ENCODE data around the gene TBRG4.

The TBRG4 gene

GRCh38 chr7:45092100-45092930 lies 19.2 kb downstream of the TBRG4 start:
- DNase-seq (ENCODE audit: low read depth in 1 of 2, low spot score in 1 of 2) = no peak
- H3K27me3 ChIP-seq (ENCODE audit: insufficient read depth, poor library complexity, severe bottlenecking) = peaks cover 10% of the 10 kb centered on the region
- H3K4me3 ChIP-seq (replicated peaks; ENCODE audit: insufficient read depth, low read length) = no peak overlapping the region
- no peak overlapping the region for H3K27ac ChIP-seq (replicated peaks)
- TF ChIP-seq CTCF (IDR thresholded peaks at IDR 0.05; ENCODE audit: insufficient read depth, low read length) = no peak
- TF ChIP-seq SPI1 (IDR thresholded peaks at IDR 0.05; ENCODE audit: borderline replicate concordance, low read depth) = no peak
- TF ChIP-seq POLR2AphosphoS5 (IDR thresholded peaks at IDR 0.05; ENCODE audit: low read depth) = no peak
- no peak for TF ChIP-seq GABPA (IDR thresholded peaks at IDR 0.05; ENCODE audit: low read depth)
- TF ChIP-seq REST (IDR thresholded peaks at IDR 0.05; ENCODE audit: insufficient replicate concordance, low read depth) = no peak

- peaks cover 10% of the 10 kb centered on the region for H3K27me3 ChIP-seq (ENCODE audit: insufficient read depth, poor library complexity, severe bottlenecking)
- no peak for DNase-seq (ENCODE audit: low read depth in 1 of 2, low spot score in 1 of 2)
- H3K27ac ChIP-seq (replicated peaks) = no peak overlapping the region
- TF ChIP-seq CTCF (IDR thresholded peaks at IDR 0.05; ENCODE audit: insufficient read depth, low read length) (no peak), REST (IDR thresholded peaks at IDR 0.05; ENCODE audit: insufficient replicate concordance, low read depth) (no peak), GABPA (IDR thresholded peaks at IDR 0.05; ENCODE audit: low read depth) (no peak), POLR2AphosphoS5 (IDR thresholded peaks at IDR 0.05; ENCODE audit: low read depth) (no peak), SPI1 (IDR thresholded peaks at IDR 0.05; ENCODE audit: borderline replicate concordance, low read depth) (no peak)
- H3K4me3 ChIP-seq (replicated peaks; ENCODE audit: insufficient read depth, low read length) = no peak overlapping the region
Observed at GRCh38 chr7:45089341-45089891, 22.1 kb downstream of the TBRG4 start.

- Histone ChIP-seq H3K27me3 (ENCODE audit: insufficient read depth, poor library complexity, severe bottlenecking) (peaks cover 10% of the 10 kb centered on the region), H3K27ac (replicated peaks) (no peak within 1 kb of the TSS), H3K4me3 (replicated peaks; ENCODE audit: insufficient read depth, low read length) (no peak within 1 kb of the TSS)
- TF ChIP-seq GABPA (IDR thresholded peaks at IDR 0.05; ENCODE audit: low read depth) (no peak), POLR2AphosphoS5 (IDR thresholded peaks at IDR 0.05; ENCODE audit: low read depth) (no peak), REST (IDR thresholded peaks at IDR 0.05; ENCODE audit: insufficient replicate concordance, low read depth) (no peak), CTCF (IDR thresholded peaks at IDR 0.05; ENCODE audit: insufficient read depth, low read length) (no peak), SPI1 (IDR thresholded peaks at IDR 0.05; ENCODE audit: borderline replicate concordance, low read depth) (no peak)
- no peak for DNase-seq (ENCODE audit: low read depth in 1 of 2, low spot score in 1 of 2)
Observed at GRCh38 chr7:45088821-45089340, 22.6 kb downstream of the TBRG4 start, which contains the start of gene NACAD. Gene NACAD (minus strand): TSS chr7:45088969. CDS start chr7:45088894, 75 bp downstream.
